ENCODE data around the gene PRPSAP1.

- TF ChIP-seq CTCF (conservative IDR thresholded peaks at IDR 0.05) = no peak
- TF ChIP-seq EZH2 (IDR thresholded peaks at IDR 0.05; ENCODE audit: low read depth) = no peak
Observed at GRCh38 chr17:76402711-76403110, 49.0 kb upstream of the PRPSAP1 start.
